Cardiac muscle cell (in vitro differentiated cells and primary cell): ENCODE measurements around the gene PRKCH. TPM values are rescaled to one million over a fixed set of nuclear protein-coding genes. Genes with fewer than 3 reads are reported as not detected.

Experiments
- DNase-seq, 2 donors: peaks; one replicate each; pipeline versions ENCODE4 v3.0.0 to v3.0.0-alpha.2; 2010 to 2017; ENCODE audit warnings: low read depth in 1 of 2, low spot score in 1 of 2
- H3K27ac ChIP-seq: fragments of 200-600 bp; sonication (generic); 2 replicates; pipeline ENCODE4 v1.5.1; 2016
- H3K27me3 ChIP-seq: fragments of 200-600 bp; sonication (generic); 2 replicates; pipeline ENCODE4 v1.6.0; 2016; ENCODE audit warnings: control low read depth
- H3K36me3 ChIP-seq: fragments of 200-600 bp; sonication (generic); 2 replicates; pipeline ENCODE4 v1.5.1; 2016; ENCODE audit warnings: control low read depth
- H3K4me1 ChIP-seq: fragments of 200-600 bp; sonication (generic); 2 replicates; pipeline ENCODE4 v1.8.1; 2017; ENCODE audit warnings: low read depth, mild to moderate bottlenecking, mixed run types
- H3K4me3 ChIP-seq: fragments of 200-600 bp; sonication (generic); 2 replicates; pipeline ENCODE4 v1.5.1; 2016; ENCODE audit warnings: mild to moderate bottlenecking
- H3K9me3 ChIP-seq: fragments of 200-600 bp; sonication (generic); 2 replicates; pipeline ENCODE4 v1.5.1; 2017; ENCODE audit warnings: low read depth, mild to moderate bottlenecking, control low read depth
- CTCF ChIP-seq: IDR thresholded peaks from 2 replicates; pipeline ENCODE4 v1.5.1; 2012; ENCODE audit warnings: low read depth, mild to moderate bottlenecking, low read length
- polyA plus RNA-seq: library from polyadenylated mRNA; unstranded; fragments of >200 nt; fragmentation: Nextera tagmentation; extraction: Ambion mirVana; gene quantifications from 2 replicates; pipeline ENCODE4 v1.2.1, GENCODE V29; 2016
- total RNA-seq: library from RNA; depleted of rRNA; stranded (reverse); fragments of >200 nt; gene quantifications from 2 replicates; pipeline ENCODE4 v1.2.3, GENCODE V29; 2016

The PRKCH gene
- total and polyA plus RNA-seq, 2 experiments from 2014 or later, result 51.0 to 128 TPM

GRCh38 chr14:61470261-61470960, 149.0 kb downstream of the PRKCH start:
- peak overlapping the region; percentile 67 for H3K27ac ChIP-seq
- peak; percentile 49 for TF ChIP-seq CTCF

GRCh38 chr14:61470961-61471293, 149.5 kb downstream of the PRKCH start:
- Histone ChIP-seq H3K27ac (peak overlapping the region; percentile 67), H3K4me3 (no peak overlapping the region), H3K36me3 (no peaks in the 10 kb centered on the region), H3K9me3 (no peaks in the 10 kb centered on the region), H3K4me1 (peaks cover 71% of the 10 kb centered on the region), H3K27me3 (no peaks in the 10 kb centered on the region)
- no peak for TF ChIP-seq CTCF
- DNase-seq, result no peak

More at GRCh38 chr14:61470261-61470960, 149.0 kb downstream of the PRKCH start:
- H3K36me3 ChIP-seq, result no peaks in the 10 kb centered on the region
- H3K4me1 ChIP-seq, result peaks cover 75% of the 10 kb centered on the region
- H3K4me3 ChIP-seq, result no peak overlapping the region
- no peaks in the 10 kb centered on the region for H3K9me3 ChIP-seq
- DNase-seq, result peak in 1 of 2 donors; percentile 100
- no peaks in the 10 kb centered on the region for H3K27me3 ChIP-seq

GRCh38 chr14:61471297-61472005, 150.1 kb downstream of the PRKCH start:
- Histone ChIP-seq H3K9me3 (no peaks in the 10 kb centered on the region), H3K27ac (peak overlapping the region; percentile 67), H3K4me1 (peaks cover 67% of the 10 kb centered on the region), H3K27me3 (no peaks in the 10 kb centered on the region), H3K36me3 (no peaks in the 10 kb centered on the region), H3K4me3 (peak overlapping the region; percentile 5)
- TF ChIP-seq CTCF, result no peak
- DNase-seq, result peak in 1 of 2 donors; percentile 53

GRCh38 chr14:61472011-61472672, 150.8 kb downstream of the PRKCH start:
- Histone ChIP-seq H3K4me1 (peaks cover 67% of the 10 kb centered on the region), H3K9me3 (no peaks in the 10 kb centered on the region), H3K4me3 (peak overlapping the region; percentile 5), H3K27me3 (no peaks in the 10 kb centered on the region), H3K36me3 (no peaks in the 10 kb centered on the region), H3K27ac (peak overlapping the region; percentile 67)
- TF ChIP-seq CTCF, result no peak
- DNase-seq, result peak; percentile 54 to 98

- Histone ChIP-seq H3K9me3 (no peaks in the 10 kb centered on the region), H3K27ac (peak overlapping the region; percentile 67), H3K27me3 (no peaks in the 10 kb centered on the region), H3K4me1 (peaks cover 65% of the 10 kb centered on the region), H3K4me3 (no peak overlapping the region), H3K36me3 (no peaks in the 10 kb centered on the region)
- no peak for TF ChIP-seq CTCF
- peak in 1 of 2 donors; percentile 52 for DNase-seq
These were observed 151.5 kb downstream of the PRKCH start for GRCh38 chr14:61472801-61473376.
